ENCODE measurements around the gene APPL2.

- TF ChIP-seq, protein P1, sequence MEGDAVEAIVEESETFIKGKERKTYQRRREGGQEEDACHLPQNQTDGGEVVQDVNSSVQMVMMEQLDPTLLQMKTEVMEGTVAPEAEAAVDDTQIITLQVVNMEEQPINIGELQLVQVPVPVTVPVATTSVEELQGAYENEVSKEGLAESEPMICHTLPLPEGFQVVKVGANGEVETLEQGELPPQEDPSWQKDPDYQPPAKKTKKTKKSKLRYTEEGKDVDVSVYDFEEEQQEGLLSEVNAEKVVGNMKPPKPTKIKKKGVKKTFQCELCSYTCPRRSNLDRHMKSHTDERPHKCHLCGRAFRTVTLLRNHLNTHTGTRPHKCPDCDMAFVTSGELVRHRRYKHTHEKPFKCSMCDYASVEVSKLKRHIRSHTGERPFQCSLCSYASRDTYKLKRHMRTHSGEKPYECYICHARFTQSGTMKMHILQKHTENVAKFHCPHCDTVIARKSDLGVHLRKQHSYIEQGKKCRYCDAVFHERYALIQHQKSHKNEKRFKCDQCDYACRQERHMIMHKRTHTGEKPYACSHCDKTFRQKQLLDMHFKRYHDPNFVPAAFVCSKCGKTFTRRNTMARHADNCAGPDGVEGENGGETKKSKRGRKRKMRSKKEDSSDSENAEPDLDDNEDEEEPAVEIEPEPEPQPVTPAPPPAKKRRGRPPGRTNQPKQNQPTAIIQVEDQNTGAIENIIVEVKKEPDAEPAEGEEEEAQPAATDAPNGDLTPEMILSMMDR (IDR thresholded peaks at IDR 0.05; ENCODE audit: low read depth, low read length, poor library complexity, severe bottlenecking) = no peak
- TF ChIP-seq EZH2phosphoT487 (IDR thresholded peaks at IDR 0.05; ENCODE audit: borderline replicate concordance, low read length) = no peak
Observed at GRCh38 chr12:105222726-105223351, 13.1 kb downstream of the APPL2 start.

Data from DOHH2 (cell line).